GM23338 (cell line): ENCODE results near the gene SLC39A11. TPM values are rescaled to one million over a fixed set of nuclear protein-coding genes. Genes with fewer than 3 reads are reported as not detected.

Experiments used
- ATAC-seq: fragments of 200-7000 bp; cut with Tn5 transposase; 3 replicates; pipeline ENCODE4 v1.9.1; 2020
- DNase-seq: peaks from one replicate; pipeline ENCODE4 v3.0.0-alpha.2; 2015; ENCODE audit warnings: low spot score
- H2AFZ ChIP-seq: fragments of 200-600 bp; sonication (generic); 2 replicates; pipeline ENCODE4 v1.8.0; 2016; ENCODE audit warnings: antibody characterized with exemption, mild to moderate bottlenecking, moderate library complexity
- H3F3A ChIP-seq: fragments of 200-600 bp; sonication (generic); replicated peaks from 2 replicates; pipeline ENCODE4 v1.8.0; 2017; ENCODE audit warnings: antibody characterized with exemption, mixed run types, low read depth
- H3K27ac ChIP-seq: fragments of 200-600 bp; sonication (generic); 2 replicates; pipeline ENCODE4 v1.6.1; 2016; ENCODE audit warnings: low read depth
- H3K27me3 ChIP-seq: fragments of 200-600 bp; sonication (generic); 2 replicates; pipeline ENCODE4 v1.8.0; 2016; ENCODE audit warnings: mild to moderate bottlenecking, mixed run types, moderate library complexity; ENCODE audit not compliant: insufficient read depth
- H3K36me3 ChIP-seq: fragments of 200-600 bp; sonication (generic); 2 replicates; pipeline ENCODE4 v1.8.0; 2016; ENCODE audit warnings: mild to moderate bottlenecking; ENCODE audit not compliant: insufficient read depth
- H3K4me1 ChIP-seq: fragments of 200-600 bp; sonication (generic); 2 replicates; pipeline ENCODE4 v1.8.0; 2016; ENCODE audit warnings: mild to moderate bottlenecking, moderate library complexity; ENCODE audit not compliant: insufficient read depth
- H3K4me2 ChIP-seq: fragments of 200-600 bp; sonication (generic); 2 replicates; pipeline ENCODE4 v1.7.1; 2017; ENCODE audit warnings: mixed run types
- H3K4me3 ChIP-seq: fragments of 200-600 bp; sonication (generic); 2 replicates; pipeline ENCODE4 v1.6.1; 2016; ENCODE audit warnings: mixed run types
- H3K79me2 ChIP-seq: fragments of 200-600 bp; sonication (generic); replicated peaks from 2 replicates; pipeline ENCODE4 v1.8.0; 2017; ENCODE audit warnings: mild to moderate bottlenecking; ENCODE audit not compliant: insufficient read depth
- H3K9me2 ChIP-seq: fragments of 200-600 bp; sonication (generic); 2 replicates; pipeline ENCODE4 v1.8.0; 2017; ENCODE audit not compliant: insufficient read depth
- H4K20me1 ChIP-seq: fragments of 200-600 bp; sonication (generic); replicated peaks from 2 replicates; pipeline ENCODE4 v1.8.0; 2017; ENCODE audit warnings: mild to moderate bottlenecking; ENCODE audit not compliant: insufficient read depth
- H3K27ac Mint-ChIP-seq: 2 replicates; pipeline ENCODE4 v1.8.0; 2020; ENCODE audit warnings: inconsistent platforms, mild to moderate bottlenecking, moderate library complexity, mixed read lengths
- H3K27me3 Mint-ChIP-seq: 3 replicates; pipeline ENCODE4 v1.8.0; 2022; ENCODE audit warnings: low read depth, mild to moderate bottlenecking, moderate library complexity, mixed read lengths, inconsistent platforms; ENCODE audit not compliant: insufficient read depth, poor library complexity
- H3K36me3 Mint-ChIP-seq: 3 replicates; pipeline ENCODE4 v1.8.0; 2021; ENCODE audit warnings: low read depth, mild to moderate bottlenecking, inconsistent platforms, moderate library complexity, mixed read lengths
- H3K4me1 Mint-ChIP-seq: 3 replicates; pipeline ENCODE4 v1.8.0; 2020; ENCODE audit warnings: mild to moderate bottlenecking, inconsistent platforms, mixed read lengths
- H3K4me3 Mint-ChIP-seq: 3 replicates; pipeline ENCODE4 v1.8.0; 2021; ENCODE audit warnings: moderate library complexity, mild to moderate bottlenecking, inconsistent platforms, mixed read lengths
- H3K9me3 Mint-ChIP-seq: 3 replicates; pipeline ENCODE4 v1.8.0; 2020; ENCODE audit warnings: moderate library complexity, mild to moderate bottlenecking, inconsistent platforms, mixed read lengths
- CTCF ChIP-seq, 2 experiments: fragments of 200-600 bp in 1 of 2; sonication (generic) in 1 of 2; conservative IDR thresholded peaks; 2 replicates each; pipeline versions ENCODE4 v1.5.1 to v1.6.1; 2016 to 2017; ENCODE audit warnings: antibody characterized with exemption in 2 of 2, low read depth in 2 of 2, mild to moderate bottlenecking in 2 of 2, moderate library complexity in 1 of 2
- ETS1 ChIP-seq: IDR thresholded peaks from 2 replicates; pipeline ENCODE4 v1.6.1; 2016; ENCODE audit warnings: antibody characterized with exemption
- EZH2 ChIP-seq: fragments of 200-600 bp; sonication (generic); IDR thresholded peaks from one replicate; pipeline ENCODE4 v1.8.0; 2017; ENCODE audit warnings: antibody characterized with exemption, mild to moderate bottlenecking, low read depth; ENCODE audit not compliant: unreplicated experiment
- NANOG ChIP-seq: IDR thresholded peaks from 2 replicates; pipeline ENCODE4 v1.6.1; 2016; ENCODE audit warnings: antibody characterized with exemption, borderline replicate concordance
- REST ChIP-seq: IDR thresholded peaks from one replicate; pipeline ENCODE4 v1.6.1; 2018; ENCODE audit warnings: antibody characterized with exemption; ENCODE audit not compliant: unreplicated experiment
- STAT1 ChIP-seq: IDR thresholded peaks from one replicate; pipeline ENCODE4 v1.6.1; 2016; ENCODE audit warnings: antibody characterized with exemption; ENCODE audit not compliant: unreplicated experiment
- ZNF114 ChIP-seq: fragments of 250-450 bp; sonication (Bioruptor Pico); IDR thresholded peaks from 2 replicates; pipeline ENCODE4 v1.5.0; 2020; ENCODE audit warnings: mild to moderate bottlenecking, moderate library complexity
- ZNF462 ChIP-seq: fragments of 250-450 bp; sonication (Bioruptor Pico); IDR thresholded peaks from 2 replicates; pipeline ENCODE4 v1.5.0; 2020; ENCODE audit warnings: mild to moderate bottlenecking, moderate library complexity
- polyA plus RNA-seq: library from polyadenylated mRNA; unstranded; fragments of >200 nt; fragmentation: Nextera tagmentation; extraction: Ambion mirVana; gene quantifications from 2 replicates; pipeline ENCODE4 v1.2.1, GENCODE V29; 2016
- total RNA-seq: library from RNA; depleted of rRNA; stranded (reverse); fragments of >200 nt; shearing (Covaris generic); gene quantifications from 2 replicates; pipeline ENCODE4 v1.2.3, GENCODE V29; 2014

SLC39A11 gene
- total and polyA plus RNA-seq, 2 experiments from 2014 or later: 10.8 to 18.1 TPM

GRCh38 chr17:72725433-72726068 is 366.9 kb downstream of the SLC39A11 start:
- Histone ChIP-seq H3F3A (no peaks in the 10 kb centered on the region), H3K36me3 (no peaks in the 10 kb centered on the region), H3K4me1 (peaks cover 16% of the 10 kb centered on the region; the same call in 1 of the 2 replicates), H3K27ac (no peak overlapping the region), H3K27me3 (no peaks in the 10 kb centered on the region), H2AFZ (0 out of 2 replicates have a peak overlapping the region, but pooled peaks have one; percentile 11), H3K4me3 (no peak overlapping the region), H4K20me1 (no peaks in the 10 kb centered on the region), H3K9me2 (no peaks in the 10 kb centered on the region), H3K79me2 (no peaks in the 10 kb centered on the region), H3K4me2 (no peak overlapping the region)
- H3K9me3 Mint-ChIP-seq: no peaks in the 10 kb centered on the region
- no peak overlapping the region for H3K4me3 Mint-ChIP-seq
- DNase-seq (peak; percentile 78), ATAC-seq (peak; percentile 80)
- no peaks in the 10 kb centered on the region for H3K36me3 Mint-ChIP-seq
- TF ChIP-seq ZNF114 (no peak), NANOG (no peak), CTCF (conservative IDR thresholded peaks at IDR 0.05; ENCODE audit: low read depth in 2 of 2) (peak; percentile 94 to 95), REST (peak; percentile 48)
- peaks cover 31% of the 10 kb centered on the region for H3K4me1 Mint-ChIP-seq
- peaks cover 4% of the 10 kb centered on the region for H3K27me3 Mint-ChIP-seq
- H3K27ac Mint-ChIP-seq: no peak overlapping the region

GRCh38 chr17:72724267-72724666 is 368.2 kb downstream of the SLC39A11 start:
- no peak overlapping the region for H3K4me2 ChIP-seq
- no peak overlapping the region for H2AFZ ChIP-seq
- no peaks in the 10 kb centered on the region for H3K79me2 ChIP-seq
- no peaks in the 10 kb centered on the region for H3F3A ChIP-seq
- ATAC-seq (no peak), DNase-seq (no peak)
- Mint-ChIP-seq H3K4me3 (no peak overlapping the region), H3K9me3 (no peaks in the 10 kb centered on the region), H3K27ac (no peak overlapping the region), H3K36me3 (no peaks in the 10 kb centered on the region), H3K4me1 (peaks cover 39% of the 10 kb centered on the region), H3K27me3 (peaks cover 9% of the 10 kb centered on the region)
- no peak overlapping the region for H3K4me3 ChIP-seq
- no peaks in the 10 kb centered on the region for H3K36me3 ChIP-seq
- no peaks in the 10 kb centered on the region for H3K9me2 ChIP-seq
- no peaks in the 10 kb centered on the region for H3K27me3 ChIP-seq
- H3K27ac ChIP-seq: no peak overlapping the region
- peaks cover 23% of the 10 kb centered on the region for H3K4me1 ChIP-seq
- H4K20me1 ChIP-seq: no peaks in the 10 kb centered on the region
- no peak for TF ChIP-seq ETS1
- TF ChIP-seq NANOG: no peak
- TF ChIP-seq ZNF114: no peak
- TF ChIP-seq STAT1: no peak
- no peak for TF ChIP-seq ZNF462
- TF ChIP-seq EZH2: no peak
